Vagina (tissue), 2 donors: ENCODE data around the gene ZNF844. TPM values are rescaled to one million over a fixed set of nuclear protein-coding genes. Genes with fewer than 3 reads are reported as not detected.
"Not testable (repeated sequence)": the region's sequence is repeated elsewhere in the genome, so short reads cannot be mapped to it uniquely, and the experiment has no call there.

Source experiments
- DNase-seq, 2 donors: peaks; one replicate each; pipeline ENCODE4 v3.0.0-alpha.2; 2017; ENCODE audit errors: extremely low spot score in 2 of 2
- H3K27ac ChIP-seq: fragments of 200-600 bp; sonication (generic); one replicate; pipeline ENCODE4 v1.5.1; 2019
- H3K27me3 ChIP-seq: fragments of 200-600 bp; sonication (generic); one replicate; pipeline ENCODE4 v1.5.1; 2019
- H3K36me3 ChIP-seq, 2 donors: fragments of 200-600 bp; sonication (generic); one replicate each; pipeline ENCODE4 v1.5.1; 2017 to 2019
- H3K4me1 ChIP-seq: fragments of 200-600 bp; sonication (generic); one replicate; pipeline ENCODE4 v1.5.1; 2019
- H3K4me3 ChIP-seq, 2 donors: fragments of 200-600 bp; sonication (generic); 1 replicate in 1 of 2; 2 replicates in 1 of 2; pipeline ENCODE4 v1.5.1; 2016 to 2019
- H3K9me3 ChIP-seq: fragments of 200-600 bp; sonication (generic); one replicate; pipeline ENCODE4 v1.5.1; 2019
- CTCF ChIP-seq, 3 experiments: fragments of 450-650 bp in 2 of 3; fragments of 200-600 bp in 1 of 3; sonication (generic) in 1 of 3; IDR thresholded peaks; one replicate each; pipeline ENCODE4 v1.5.1; 2017 to 2019; ENCODE audit warnings: antibody characterized with exemption in 3 of 3, mild to moderate bottlenecking in 2 of 3, moderate library complexity in 2 of 3
- POLR2A ChIP-seq, 2 donors: fragments of 450-650 bp; IDR thresholded peaks; one replicate each; pipeline ENCODE4 v1.6.1; 2017; ENCODE audit warnings: antibody characterized with exemption in 2 of 2, mild to moderate bottlenecking in 2 of 2, moderate library complexity in 2 of 2
- POLR2AphosphoS5 ChIP-seq, 2 donors: sonication (generic); formaldehyde crosslinking; IDR thresholded peaks; one replicate each; pipeline ENCODE4 v1.9.0; 2017; ENCODE audit warnings: antibody characterized with exemption in 2 of 2, mild to moderate bottlenecking in 2 of 2, low read depth in 1 of 2; ENCODE audit not compliant: insufficient read depth in 1 of 2
- intact Hi-C: fragments of 100-400 bp; cut with DNase I; formaldehyde crosslinking; loops from one replicate; pipeline ENCODE4 v1.15.1; 2023
- total RNA-seq: library from RNA; depleted of rRNA; stranded (reverse); fragments of >200 nt; gene quantifications from one replicate; pipeline ENCODE4 v1.2.3, GENCODE V29; 2016

The ZNF844 gene
- total RNA-seq, 1 donor from 2014 or later: 7.4 TPM

DNA sequence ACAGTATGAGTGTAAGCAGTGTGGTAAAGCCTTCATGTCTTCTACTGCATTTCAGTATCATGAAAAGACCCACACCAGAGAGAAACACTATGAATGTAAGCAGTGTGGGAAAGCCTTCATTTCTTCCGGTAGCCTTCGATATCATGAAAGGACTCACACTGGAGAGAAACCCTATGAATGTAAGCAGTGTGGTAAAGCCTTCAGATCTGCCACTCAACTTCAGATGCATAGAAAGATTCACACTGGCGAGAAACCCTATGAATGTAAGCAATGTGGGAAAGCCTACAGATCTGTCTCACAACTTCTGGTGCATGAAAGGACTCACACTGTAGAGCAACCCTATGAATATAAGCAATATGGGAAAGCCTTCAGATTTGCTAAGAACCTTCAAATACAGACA lies 12.8 kb downstream of the ZNF844 start:
- intact Hi-C loops: no loop called here
- peaks cover 94% of the 10 kb centered on the region for H3K9me3 ChIP-seq
- H3K27ac ChIP-seq: no peak overlapping the region
- H3K4me3 ChIP-seq: no peak overlapping the region
- TF ChIP-seq CTCF (IDR thresholded peaks at IDR 0.05) (no peak), POLR2AphosphoS5 (IDR thresholded peaks at IDR 0.05; ENCODE audit: insufficient read depth in 1 of 2, low read depth in 1 of 2) (no peak), POLR2A (IDR thresholded peaks at IDR 0.05) (no peak)
- DNase-seq: no peak
- no peaks in the 10 kb centered on the region for H3K4me1 ChIP-seq
- H3K36me3 ChIP-seq: peaks cover 11 to 77% of the 10 kb centered on the region in 2 donors
- H3K27me3 ChIP-seq: no peaks in the 10 kb centered on the region

- Histone ChIP-seq H3K36me3 (peaks cover 0 to 17% of the 10 kb centered on the region in 2 donors), H3K9me3 (peaks cover 40% of the 10 kb centered on the region)
- H3K4me1 ChIP-seq, H3K4me3 ChIP-seq, intact Hi-C loops, H3K27me3 ChIP-seq, DNase-seq, H3K27ac ChIP-seq: not testable (repeated sequence)
These were observed 18.8 kb downstream of the ZNF844 start for GRCh38 chr19:12083336-12083735.

GRCh38 chr19:12085074-12085818 lies 20.7 kb downstream of the ZNF844 start:
- Histone ChIP-seq H3K27me3 (no peaks in the 10 kb centered on the region), H3K27ac (no peak overlapping the region), H3K4me1 (no peaks in the 10 kb centered on the region), H3K4me3 (no peak overlapping the region), H3K36me3 (no peaks in the 10 kb centered on the region), H3K9me3 (peaks cover 21% of the 10 kb centered on the region)
- DNase-seq: no peak
- intact Hi-C loops: no loop called here
- TF ChIP-seq CTCF (IDR thresholded peaks at IDR 0.05): no peak
- TF ChIP-seq POLR2AphosphoS5 (IDR thresholded peaks at IDR 0.05; ENCODE audit: insufficient read depth in 1 of 2, low read depth in 1 of 2): no peak
- TF ChIP-seq POLR2A (IDR thresholded peaks at IDR 0.05): no peak

- Histone ChIP-seq H3K27me3 (no peaks in the 10 kb centered on the region), H3K27ac (no peak overlapping the region), H3K9me3 (no peaks in the 10 kb centered on the region), H3K36me3 (no peaks in the 10 kb centered on the region), H3K4me3 (no peak overlapping the region), H3K4me1 (peaks cover 12% of the 10 kb centered on the region)
- TF ChIP-seq POLR2AphosphoS5 (IDR thresholded peaks at IDR 0.05; ENCODE audit: insufficient read depth in 1 of 2, low read depth in 1 of 2) (peak in 1 of 2 donors; percentile 31), CTCF (IDR thresholded peaks at IDR 0.05) (peak in 1 of 3 experiments; percentile 23), POLR2A (IDR thresholded peaks at IDR 0.05) (no peak)
- DNase-seq: no peak
- intact Hi-C loops: no loop called here
These were observed 26.3 kb downstream of the ZNF844 start for GRCh38 chr19:12090807-12091206.

- Histone ChIP-seq H3K36me3 (no peaks in the 10 kb centered on the region), H3K9me3 (no peaks in the 10 kb centered on the region), H3K4me3 (peak overlapping the region; percentile 51 to 73), H3K27me3 (no peaks in the 10 kb centered on the region), H3K27ac (peak overlapping the region; percentile 79), H3K4me1 (peaks cover 12% of the 10 kb centered on the region)
- intact Hi-C loops: no loop called here
- TF ChIP-seq POLR2A (IDR thresholded peaks at IDR 0.05): no peak
- no peak for TF ChIP-seq CTCF (IDR thresholded peaks at IDR 0.05)
- TF ChIP-seq POLR2AphosphoS5 (IDR thresholded peaks at IDR 0.05; ENCODE audit: insufficient read depth in 1 of 2, low read depth in 1 of 2): peak; percentile 43 to 56
- DNase-seq: no peak
These were observed 27.7 kb downstream of the ZNF844 start for GRCh38 chr19:12092065-12092867.
